Measurements from ENCODE around the gene CR2.
"Not testable (repeated sequence)": the region's sequence is repeated elsewhere in the genome, so short reads cannot be mapped to it uniquely, and the experiment has no call there.

CR2 gene

DNA sequence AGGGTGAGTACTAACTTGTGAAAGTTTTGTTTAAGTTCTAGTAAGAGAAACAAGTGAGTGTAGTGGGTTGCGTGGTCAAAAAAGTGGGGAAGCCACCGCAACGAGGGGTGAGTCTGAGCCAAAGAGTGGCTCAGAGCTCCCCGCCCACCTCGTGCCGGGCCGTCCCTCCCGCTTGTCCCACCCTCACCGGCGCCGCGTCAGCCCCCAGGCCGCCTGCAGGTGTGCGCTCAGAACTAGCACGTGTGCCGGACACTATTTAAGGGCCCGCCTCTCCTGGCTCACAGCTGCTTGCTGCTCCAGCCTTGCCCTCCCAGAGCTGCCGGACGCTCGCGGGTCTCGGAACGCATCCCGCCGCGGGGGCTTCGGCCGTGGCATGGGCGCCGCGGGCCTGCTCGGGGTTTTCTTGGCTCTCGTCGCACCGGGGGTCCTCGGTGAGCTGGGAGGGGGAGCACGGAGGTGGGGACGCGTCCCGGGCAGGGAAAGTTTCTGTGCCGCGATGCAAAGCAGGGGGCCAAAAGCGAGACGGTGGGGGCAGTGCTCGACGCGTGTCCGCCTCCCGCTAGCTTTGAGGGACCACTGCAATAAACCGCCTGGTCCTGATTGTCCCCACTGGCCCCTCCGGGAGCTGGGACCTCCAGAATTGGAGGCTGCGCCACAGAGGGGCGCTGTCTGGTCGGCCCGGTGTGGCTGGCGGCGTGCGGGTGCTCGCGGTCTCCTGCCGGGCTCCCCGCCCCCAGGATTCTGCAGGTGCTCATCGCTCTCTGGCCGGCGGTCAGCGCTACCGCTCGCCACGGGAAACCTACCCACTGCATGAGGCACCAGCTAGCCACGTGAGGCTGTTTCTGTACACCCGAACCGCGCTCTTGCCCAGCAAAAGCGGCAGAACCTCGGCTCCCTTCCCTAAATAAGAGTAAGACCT lies at the start of gene CR2:
Gene CR2, plus strand, starts transcription at position 283 of the 919 bp plus-strand sequence. Its CDS starts 91 bp downstream, at position 374.
- peak; percentile 34 to 75 for DNase-seq

DNA sequence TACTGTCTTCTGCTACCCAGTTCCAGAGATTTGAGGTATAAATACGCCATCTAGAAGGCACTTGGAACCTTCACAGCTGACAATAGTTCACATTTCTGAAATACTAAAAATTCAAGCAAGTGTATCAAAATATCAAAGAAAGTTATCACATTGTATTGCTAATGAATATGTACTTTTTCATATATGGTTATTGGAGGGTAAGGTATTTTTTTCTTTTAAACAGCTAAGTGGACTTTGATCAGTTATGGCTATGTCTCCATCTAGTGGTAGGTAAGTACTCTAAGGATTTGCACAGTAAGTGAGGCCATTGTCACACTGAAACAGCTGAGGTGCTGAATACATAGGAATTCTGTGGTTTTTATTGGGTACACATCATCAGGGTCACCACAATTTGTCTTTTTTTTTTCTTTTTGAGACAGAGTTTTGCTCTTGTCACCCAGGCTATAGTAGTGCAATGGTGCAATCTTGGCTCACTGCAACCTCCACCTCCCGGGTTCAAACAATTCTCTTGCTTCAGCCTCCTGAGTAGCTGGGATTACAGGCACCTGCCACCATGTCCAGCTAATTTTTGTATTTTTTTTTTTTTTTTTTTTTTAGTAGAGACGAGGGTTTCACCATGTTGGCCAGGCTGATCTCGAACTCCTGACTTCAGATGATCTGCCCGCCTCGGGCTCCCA lies 49.1 kb upstream of the CR2 start:
- DNase-seq = peak in 1 of 2 donors; percentile 58

- DNase-seq = no peak
Measured at GRCh38 chr1:207405814-207406213, 48.3 kb upstream of the CR2 start.

DNA sequence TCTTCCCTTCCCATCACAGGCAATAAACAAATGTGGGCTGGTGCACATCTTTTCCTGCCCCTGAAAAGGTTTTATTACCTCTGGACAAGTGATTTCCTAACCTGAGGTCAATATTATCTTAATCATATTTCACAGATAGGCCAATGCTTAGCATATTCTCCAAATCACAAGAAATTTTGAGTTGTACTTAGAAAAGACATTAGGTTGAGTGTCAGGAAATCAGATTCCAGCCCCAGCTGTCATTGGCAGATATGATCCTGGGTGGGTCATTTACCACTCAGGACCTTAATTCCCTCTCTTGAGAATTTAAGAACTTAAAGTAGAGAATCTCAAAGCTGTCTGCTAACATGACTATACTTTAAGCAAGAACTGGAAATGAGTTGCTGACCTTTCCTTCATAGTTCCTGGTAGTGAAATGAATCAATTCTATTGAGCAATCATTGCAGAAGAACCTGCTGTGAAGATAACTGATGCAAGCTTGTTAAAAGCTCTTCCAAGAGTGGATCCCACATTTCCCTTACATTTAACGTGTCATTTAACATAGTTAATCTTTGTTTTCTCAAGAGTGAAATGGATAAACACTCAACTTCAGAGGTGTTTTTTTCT lies 46.4 kb upstream of the CR2 start:
- no peak for DNase-seq

DNA sequence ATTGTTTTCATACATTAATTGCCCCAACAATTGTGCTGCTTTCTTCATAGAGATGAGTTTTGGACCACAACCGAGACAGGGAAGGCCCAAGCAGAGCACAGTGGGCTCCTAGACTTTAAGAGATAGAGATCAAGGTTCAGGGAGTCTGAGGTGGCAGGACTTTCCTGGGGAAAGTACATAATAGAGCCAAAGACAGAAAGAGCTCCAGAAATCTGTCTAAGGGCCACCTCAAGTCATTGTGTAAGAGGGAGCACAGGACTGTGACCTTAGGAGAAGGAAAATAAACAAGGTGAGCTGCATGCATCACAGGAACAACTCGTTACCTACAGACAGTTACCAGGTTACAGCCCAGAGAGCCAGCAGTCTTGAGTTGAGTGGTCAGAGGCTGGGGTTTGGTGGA lies 41.3 kb upstream of the CR2 start:
- DNase-seq = no peak

DNA sequence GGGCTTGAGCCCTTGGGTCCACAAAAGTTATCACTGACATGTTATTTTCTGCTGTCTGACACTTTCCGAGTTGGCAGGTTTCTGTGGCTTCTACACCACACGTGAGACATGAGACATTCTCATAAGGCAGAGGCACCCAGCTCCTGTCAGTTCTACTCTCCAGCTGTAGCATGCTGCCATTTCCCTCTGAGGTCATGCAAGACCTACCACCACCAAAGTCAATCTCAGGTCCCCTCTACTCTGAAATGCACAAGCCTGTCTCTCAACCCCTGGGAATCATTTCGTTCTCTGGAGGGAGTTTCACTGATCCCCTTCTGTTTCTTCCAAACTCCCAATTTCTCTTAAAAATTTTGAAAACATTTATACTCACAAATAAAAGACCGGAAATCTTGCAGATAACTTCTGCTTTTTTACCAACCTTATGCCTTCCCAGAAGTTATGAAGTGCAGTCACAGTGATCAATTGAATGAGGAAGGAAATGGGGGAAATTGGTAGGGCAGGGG lies 39.5 kb upstream of the CR2 start:
- DNase-seq = peak; percentile 1 to 39

DNA sequence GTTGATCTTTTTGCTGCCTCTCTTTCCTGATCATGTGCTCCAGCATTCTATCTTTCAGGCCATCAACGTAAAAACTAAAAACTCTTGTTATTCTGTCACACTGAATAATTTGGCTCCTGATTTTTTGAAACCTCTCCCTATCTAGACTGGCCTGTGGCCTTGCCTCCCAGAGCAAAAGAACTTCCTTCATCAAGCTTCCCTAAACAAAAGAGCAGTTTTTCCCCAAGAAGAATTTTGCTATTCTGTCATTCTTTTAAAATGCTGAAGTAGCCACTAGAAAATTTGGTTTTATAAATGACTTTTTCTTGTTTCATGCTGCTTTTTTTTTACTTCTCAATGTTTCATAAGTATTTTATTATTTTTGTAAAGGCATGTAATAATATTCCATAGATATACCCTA lies 37.1 kb upstream of the CR2 start:
- no peak for DNase-seq

DNA sequence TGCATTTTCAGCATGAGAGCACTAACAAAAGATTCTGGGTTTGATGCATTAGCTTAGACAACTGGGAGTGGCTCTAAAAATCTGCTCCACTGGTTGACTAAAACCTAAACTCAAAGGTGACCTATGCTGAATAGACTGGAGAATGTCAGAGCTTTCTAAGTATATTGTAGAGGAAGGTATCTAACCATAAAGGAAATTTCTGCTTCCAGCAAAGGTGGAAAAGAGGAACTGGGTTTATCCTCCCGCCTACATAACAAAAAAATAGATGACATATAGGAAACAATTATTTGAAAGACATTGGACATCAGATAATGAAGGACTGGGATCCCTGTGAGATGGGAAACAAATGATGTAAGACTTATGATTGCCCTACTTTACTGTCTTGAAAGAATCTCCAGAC lies 35.8 kb upstream of the CR2 start:
- DNase-seq = no peak

- DNase-seq = no peak
Measured at GRCh38 chr1:207420109-207420508, 34.0 kb upstream of the CR2 start.

DNA sequence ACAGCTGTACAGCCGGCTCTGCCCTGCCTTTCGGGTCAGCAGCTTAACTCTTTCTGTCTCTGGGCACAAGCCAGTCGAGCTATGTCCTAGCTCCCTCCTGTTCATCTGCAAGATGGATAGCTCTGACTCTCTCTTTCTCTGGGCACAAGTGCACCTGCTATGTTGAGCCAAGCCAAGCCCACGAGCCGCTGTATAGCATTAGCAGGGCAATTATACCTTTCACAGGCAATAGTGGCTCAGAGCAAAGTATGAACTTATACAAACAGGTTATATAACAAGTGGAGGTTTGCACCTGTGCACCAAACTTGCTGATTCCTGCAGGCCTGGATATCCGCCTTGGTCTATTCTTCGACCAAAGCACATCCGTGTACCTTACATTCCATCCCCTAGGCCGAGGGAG lies 33.0 kb upstream of the CR2 start:
- no peak for DNase-seq

DNA sequence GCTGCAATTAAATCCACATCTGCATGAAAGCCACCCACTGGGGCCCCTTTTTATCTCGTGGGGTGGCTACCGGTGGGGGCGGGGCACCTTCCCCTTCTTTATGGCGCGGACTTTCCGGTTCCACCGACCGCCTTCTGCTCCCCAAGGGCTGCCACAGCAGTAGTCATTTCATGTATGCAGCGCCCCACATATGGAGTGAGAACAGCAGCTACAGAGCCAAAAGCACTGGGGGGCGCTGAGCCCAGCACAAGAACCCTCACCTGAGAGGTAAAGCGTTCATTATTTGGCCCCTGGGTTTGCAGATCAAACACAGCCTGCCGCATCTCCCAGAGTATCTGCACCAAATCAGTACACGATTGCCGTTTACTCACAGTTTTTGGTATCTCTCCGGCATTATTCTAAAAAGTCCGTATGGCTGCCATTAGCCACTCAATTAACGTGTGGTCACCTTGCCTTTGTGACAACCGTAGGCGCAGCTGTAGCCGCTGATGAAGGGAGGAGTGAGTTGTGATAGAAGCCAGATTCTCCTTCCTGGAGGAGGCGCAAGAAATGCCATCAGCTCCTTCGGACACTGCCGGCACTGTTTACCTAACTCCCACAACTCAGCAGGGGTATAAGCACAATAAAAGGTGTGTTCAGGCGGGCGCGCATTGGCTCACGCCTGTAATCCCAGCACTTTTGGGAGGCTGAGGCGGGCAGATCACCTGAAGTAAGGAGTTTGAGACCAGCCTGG lies 30.4 kb upstream of the CR2 start:
- DNase-seq = no peak

- no peak for DNase-seq
Measured at GRCh38 chr1:207424570-207425131, 29.5 kb upstream of the CR2 start.

DNA sequence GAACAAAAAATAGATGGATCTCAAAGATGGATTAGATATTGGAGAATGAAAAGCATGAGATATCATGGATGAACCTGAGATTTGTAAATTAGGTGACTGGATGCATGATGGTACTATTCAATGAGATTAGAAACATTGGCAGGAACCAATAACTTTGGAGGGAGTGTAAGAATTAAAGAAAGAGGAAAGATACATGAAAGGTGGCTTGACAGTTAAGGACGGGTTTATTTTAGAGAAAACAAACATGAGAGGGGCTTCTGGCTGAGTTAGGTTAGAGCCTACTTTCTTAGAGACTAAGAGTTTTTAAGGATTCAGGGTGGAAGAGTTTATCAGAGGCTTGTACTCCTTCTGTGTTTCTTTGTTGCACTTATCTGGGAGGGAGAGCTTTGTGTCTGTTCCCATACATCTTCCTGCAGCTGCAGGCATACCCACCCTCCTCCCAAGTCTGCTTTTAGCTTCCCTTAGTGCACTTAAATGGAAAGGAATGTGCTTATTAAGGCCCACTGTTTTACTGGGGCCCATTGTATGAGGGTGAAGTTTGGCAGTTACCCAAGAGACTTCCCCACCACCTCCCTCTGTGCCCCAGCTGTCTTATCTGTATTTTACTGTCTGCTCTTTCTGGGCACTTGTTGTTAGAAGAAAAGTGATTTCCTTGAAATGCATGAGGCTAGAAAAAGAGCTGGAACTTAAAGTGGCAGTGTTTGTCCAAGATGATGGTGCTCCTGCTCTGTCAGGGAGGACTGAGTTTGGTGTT lies 26.1 kb upstream of the CR2 start:
- no peak for DNase-seq

- DNase-seq = no peak
Measured at GRCh38 chr1:207428783-207429182, 25.3 kb upstream of the CR2 start.

DNA sequence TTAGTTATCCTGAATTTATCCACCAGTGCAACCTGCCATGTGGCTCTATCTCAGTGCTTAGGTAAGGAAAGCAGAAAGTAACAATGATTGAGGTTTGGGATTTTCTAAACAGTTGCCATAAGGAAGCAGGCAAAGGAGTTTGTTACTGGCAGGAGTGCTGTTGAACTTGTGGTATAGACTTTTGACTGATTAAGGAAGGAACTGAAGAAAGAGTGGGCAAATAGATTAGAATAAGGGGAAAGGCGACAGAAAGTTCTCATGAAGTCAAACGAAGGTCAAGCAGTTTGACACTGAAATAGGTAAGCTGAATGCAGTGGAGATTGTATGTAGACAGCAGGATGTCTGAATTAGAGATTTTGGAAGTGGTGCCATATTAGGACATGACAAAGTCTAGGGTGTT lies 24.2 kb upstream of the CR2 start:
- DNase-seq = no peak

- DNase-seq = no peak
Measured at GRCh38 chr1:207430602-207431001, 23.5 kb upstream of the CR2 start.

DNA sequence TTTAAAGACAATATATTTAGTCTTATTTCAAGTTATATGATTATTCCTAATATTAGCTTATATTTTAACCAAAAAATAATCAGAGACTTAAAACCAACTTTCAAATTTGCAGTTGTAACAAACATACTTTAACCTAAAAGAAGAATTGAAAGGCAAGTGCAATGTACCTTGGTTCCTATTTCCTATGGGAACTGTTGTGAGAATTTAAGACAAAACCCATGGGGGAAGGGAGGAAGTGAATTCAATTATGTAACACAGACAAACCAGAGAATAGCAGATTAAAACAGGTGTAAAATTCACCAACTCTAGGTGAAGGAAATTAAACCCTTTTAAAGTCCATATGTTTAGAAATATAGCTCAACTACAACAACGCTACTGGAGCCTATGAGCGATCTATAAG lies 22.6 kb upstream of the CR2 start:
- DNase-seq = no peak

- DNase-seq = no peak
Measured at GRCh38 chr1:207433435-207433834, 20.7 kb upstream of the CR2 start.

DNA sequence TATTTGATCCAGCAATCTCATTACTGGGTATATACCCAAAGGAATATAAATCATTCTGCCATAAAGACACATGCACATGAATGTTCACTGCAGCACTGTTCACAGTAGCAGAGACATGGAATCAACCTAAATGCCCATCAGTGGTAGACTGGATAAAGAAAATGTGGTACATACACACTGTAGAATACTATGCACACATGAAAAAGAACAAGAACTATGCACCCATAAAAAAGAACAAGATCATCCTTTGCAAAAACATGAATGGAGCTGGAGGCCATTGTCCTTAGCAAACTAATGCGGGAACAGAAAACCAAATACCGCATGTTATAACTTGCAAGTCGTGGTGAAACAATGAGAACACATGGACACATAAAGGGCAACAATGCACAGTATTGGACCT lies 17.4 kb upstream of the CR2 start:
- DNase-seq = not testable (repeated sequence)

- no peak for DNase-seq
Measured at GRCh38 chr1:207440626-207441025, 13.5 kb upstream of the CR2 start.

DNA sequence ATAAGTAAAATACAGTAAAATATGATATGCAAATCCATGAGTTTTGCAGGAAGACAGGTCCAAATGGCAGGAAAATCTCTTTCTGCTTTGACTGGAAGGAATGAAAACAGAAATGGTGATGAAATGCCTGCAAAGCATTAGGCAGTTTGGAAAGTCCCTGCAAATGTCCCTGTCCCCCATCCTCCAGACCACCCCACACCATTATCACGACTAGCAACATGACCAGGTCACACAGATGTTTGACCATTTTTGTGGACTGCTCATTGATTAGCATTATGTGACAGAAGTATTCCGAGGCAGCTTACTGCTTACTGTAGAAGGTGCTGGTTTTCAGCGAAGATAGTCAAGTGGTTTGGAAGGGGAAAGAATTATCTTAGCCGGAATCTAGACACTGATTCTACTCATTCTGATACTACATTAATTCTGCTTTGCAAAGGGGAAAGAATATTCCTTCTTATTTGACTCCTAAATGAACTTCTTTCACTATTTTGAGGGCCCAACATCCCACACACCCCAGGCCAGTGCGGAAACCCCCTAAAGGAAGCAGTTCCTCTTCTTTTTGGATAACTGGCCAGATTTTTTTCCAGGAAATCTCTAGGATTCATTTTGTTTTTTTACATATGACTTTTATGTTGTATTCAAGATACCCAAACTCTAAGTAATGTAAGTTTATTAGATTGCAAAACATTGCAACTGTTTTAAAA lies 9.5 kb upstream of the CR2 start:
- DNase-seq = no peak

Measured in CD4-positive, alpha-beta T cell treated with Interleukin-1 beta for 1 hour (primary cell).